ENCODE data around the gene PYGM. TPM values are rescaled to one million over a fixed set of nuclear protein-coding genes. Genes with fewer than 3 reads are reported as not detected.
A peak's percentile ranks its signal among the peaks of the same experiment; 100 is the strongest.

The PYGM gene
- total RNA-seq, 1 donor, result 1.7 TPM

DNA sequence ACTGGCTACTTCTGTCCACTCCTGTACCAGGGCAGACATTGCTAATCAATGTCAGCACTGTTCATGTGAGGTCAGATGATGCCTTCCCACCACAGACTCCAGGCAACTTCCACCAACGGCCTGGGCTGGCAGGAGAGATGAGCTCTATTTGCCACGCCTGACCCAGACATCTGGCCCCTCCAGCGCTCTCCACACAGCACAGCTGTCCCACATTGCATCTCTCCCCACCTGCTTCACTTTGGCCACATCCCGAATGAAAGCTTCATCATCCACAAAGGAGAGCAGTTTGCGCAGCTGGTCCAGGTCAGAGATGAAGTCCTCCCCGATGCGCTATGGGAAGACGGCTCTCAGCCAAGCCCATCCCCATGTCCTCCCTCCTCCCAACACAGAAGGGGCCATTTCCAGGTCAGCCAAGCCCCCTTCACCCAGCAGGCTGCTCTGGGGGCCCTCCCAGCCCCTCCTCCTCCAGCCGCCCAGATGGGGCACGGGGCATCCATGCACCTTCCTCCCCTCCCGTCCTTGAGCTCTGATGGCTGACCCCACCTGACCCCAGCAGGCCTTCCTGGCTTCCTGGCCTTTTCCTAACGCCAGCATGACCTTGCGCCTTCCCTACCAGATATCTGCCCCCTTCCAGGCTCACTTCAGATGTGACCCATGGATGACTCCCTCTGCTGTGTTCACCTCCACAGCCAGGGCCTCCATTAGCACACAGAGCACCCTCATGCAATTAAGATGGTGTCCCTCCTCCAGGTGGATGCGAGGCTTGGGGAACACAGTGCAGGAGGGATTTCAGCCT lies 7.4 kb downstream of the PYGM start:
- DNase-seq (ENCODE audit: low read depth), result no peak
- TF ChIP-seq, protein P1, sequence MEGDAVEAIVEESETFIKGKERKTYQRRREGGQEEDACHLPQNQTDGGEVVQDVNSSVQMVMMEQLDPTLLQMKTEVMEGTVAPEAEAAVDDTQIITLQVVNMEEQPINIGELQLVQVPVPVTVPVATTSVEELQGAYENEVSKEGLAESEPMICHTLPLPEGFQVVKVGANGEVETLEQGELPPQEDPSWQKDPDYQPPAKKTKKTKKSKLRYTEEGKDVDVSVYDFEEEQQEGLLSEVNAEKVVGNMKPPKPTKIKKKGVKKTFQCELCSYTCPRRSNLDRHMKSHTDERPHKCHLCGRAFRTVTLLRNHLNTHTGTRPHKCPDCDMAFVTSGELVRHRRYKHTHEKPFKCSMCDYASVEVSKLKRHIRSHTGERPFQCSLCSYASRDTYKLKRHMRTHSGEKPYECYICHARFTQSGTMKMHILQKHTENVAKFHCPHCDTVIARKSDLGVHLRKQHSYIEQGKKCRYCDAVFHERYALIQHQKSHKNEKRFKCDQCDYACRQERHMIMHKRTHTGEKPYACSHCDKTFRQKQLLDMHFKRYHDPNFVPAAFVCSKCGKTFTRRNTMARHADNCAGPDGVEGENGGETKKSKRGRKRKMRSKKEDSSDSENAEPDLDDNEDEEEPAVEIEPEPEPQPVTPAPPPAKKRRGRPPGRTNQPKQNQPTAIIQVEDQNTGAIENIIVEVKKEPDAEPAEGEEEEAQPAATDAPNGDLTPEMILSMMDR (IDR thresholded peaks at IDR 0.05; ENCODE audit: insufficient read depth, low read depth, low read length), result no peak
- no peak overlapping the region for H3K4me3 ChIP-seq (ENCODE audit: low read depth, low read length)

DNA sequence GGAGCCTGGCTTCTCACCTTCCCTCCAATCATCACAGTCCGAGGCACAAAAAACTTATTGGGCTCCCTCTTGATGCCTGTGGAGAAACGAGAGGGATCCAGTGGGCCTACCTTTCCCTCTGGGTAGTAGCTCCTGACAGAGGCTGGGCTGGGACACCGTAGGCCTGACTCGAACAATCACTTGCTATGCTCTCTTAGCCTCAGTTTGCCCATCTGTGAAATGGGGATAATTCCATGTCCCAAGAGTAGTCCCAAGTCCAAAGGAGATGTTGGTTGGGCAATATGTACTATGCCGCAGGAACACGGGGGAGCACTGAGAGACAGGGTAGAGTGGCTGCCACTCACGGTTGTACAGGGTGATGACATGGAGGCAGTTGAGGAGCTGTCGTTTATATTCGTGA lies 8.2 kb downstream of the PYGM start:
- TF ChIP-seq, protein P1 (IDR thresholded peaks at IDR 0.05; ENCODE audit: insufficient read depth, low read depth, low read length), result no peak
- no peak overlapping the region for H3K4me3 ChIP-seq (ENCODE audit: low read depth, low read length)
- no peak for DNase-seq (ENCODE audit: low read depth)

DNA sequence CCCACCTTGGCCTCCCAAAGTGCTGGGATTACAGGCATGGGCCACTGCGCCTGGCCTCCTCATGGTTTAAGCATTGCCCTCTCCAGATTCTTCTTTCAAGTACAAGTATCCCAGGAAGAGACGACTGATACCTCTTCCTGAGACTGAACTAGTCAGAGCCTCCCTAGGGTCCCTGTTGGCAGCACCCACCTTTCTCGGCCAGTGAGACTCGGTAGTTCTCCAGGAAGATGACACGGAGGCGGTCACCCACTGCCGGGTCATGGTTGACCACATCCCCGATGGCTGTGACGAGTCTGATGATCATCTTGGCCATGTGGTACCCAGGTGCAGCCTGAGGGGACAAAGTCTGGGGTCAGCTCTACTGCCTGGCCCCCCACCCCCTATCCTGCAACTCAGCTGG lies 8.6 kb downstream of the PYGM start:
- TF ChIP-seq, protein P1 (IDR thresholded peaks at IDR 0.05; ENCODE audit: insufficient read depth, low read depth, low read length), result no peak
- DNase-seq (ENCODE audit: low read depth), result no peak
- no peak overlapping the region for H3K4me3 ChIP-seq (ENCODE audit: low read depth, low read length)

DNA sequence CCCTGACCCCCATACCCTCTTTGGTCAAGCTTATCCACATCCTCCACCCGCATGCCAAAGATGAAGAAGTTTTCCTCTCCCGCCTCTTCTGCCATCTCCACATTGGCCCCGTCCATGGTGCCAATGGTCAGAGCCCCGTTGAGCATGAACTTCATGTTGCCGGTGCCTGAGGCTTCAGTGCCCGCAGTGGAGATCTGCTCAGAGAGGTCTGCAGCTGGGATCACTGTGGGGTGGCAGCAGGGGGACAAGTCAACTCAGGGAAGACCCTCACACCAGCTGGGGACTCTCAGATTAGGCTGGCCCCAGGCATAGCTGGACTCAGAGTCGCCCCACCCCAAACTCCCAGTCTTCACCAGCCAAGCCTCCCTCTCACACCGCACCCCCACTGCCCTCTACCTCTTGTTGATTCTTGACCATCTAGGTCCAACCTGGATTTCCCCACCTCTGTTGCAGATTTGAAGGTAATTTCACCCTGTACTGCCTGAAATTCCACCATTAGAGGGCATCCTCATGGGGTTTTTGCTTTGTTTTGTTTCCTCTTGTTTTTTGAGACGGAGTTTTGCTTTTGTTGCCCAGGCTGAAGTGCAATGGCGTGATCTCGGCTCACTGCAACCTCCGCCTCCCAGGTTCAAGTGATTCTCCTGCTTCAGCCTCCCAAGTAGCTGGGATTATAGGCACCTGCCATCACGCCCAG lies 9.3 kb downstream of the PYGM start:
- TF ChIP-seq, protein P1 (IDR thresholded peaks at IDR 0.05; ENCODE audit: insufficient read depth, low read depth, low read length), result no peak
- no peak overlapping the region for H3K4me3 ChIP-seq (ENCODE audit: low read depth, low read length)
- DNase-seq (ENCODE audit: low read depth), result no peak

DNA sequence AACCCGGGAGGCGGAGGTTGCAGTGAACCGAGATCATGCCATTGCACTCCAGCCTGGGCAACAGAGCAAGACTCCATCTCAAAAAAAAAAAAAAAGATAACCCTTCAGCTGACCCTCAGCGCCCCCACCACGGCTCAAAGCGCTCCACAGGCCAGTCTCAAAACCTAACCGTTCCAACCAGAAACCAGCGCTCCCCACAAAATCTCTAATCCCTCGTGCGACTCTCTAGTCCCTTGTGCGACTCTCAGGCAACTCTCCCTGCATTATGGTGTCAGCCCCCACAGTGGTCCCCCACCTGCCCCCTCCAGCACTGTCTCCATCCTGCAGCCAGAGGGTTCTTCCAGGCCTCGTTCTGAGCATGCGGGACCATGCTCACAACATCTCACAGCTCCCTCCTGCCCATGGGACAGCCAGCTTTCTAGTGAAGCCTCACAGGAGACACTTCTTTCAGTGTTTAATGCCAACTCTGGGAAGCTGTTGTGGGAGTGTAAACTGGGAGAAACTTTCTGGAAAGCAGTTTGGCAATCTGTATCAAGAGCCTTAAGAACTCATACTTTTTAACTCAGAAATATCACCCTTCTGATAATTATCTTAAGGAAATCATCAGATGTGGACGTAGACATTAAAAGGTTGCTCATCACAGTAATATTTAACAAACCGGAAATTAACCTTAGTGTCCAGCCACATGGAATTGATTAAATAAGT lies 11.7 kb downstream of the PYGM start:
- H3K4me3 ChIP-seq (ENCODE audit: low read depth, low read length), result no peak overlapping the region
- DNase-seq (ENCODE audit: low read depth), result peak; percentile 85
- TF ChIP-seq, protein P1 (IDR thresholded peaks at IDR 0.05; ENCODE audit: insufficient read depth, low read depth, low read length), result no peak

DNA sequence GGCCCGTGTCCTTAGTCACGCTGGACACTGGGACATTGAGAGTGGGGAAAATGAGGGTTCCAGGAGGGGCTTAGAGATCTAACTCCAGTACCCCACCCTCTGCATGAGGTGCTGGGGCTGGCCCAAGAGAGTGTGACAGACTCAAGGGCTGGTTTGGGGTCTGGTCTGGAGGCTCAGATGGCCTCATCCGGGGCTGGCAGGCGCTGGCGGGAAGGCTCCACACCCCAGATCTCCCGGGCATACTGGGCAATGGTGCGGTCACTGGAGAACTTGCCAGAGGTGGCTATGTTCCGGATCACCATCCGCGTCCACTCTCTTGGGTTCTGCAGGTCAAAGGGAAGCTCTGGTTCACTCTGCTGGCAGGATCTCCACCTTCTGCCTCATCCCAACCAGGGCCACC lies 13.3 kb downstream of the PYGM start:
- TF ChIP-seq, protein P1 (IDR thresholded peaks at IDR 0.05; ENCODE audit: insufficient read depth, low read depth, low read length), result no peak
- DNase-seq (ENCODE audit: low read depth), result no peak
- no peak overlapping the region for H3K4me3 ChIP-seq (ENCODE audit: low read depth, low read length)

Measured in fibroblast of villous mesenchyme (primary cell).